HG03565 (cell line): ENCODE measurements around the gene MDGA2.
"Not testable (repeated sequence)": the region's sequence is repeated elsewhere in the genome, so short reads cannot be mapped to it uniquely, and the experiment has no call there.

Experiments
- ATAC-seq: cut with Tn5 transposase; IDR thresholded peaks from one replicate; pipeline ENCODE4 v1.9.1; 2021; ENCODE audit warnings: mild to moderate bottlenecking, moderate library complexity; ENCODE audit not compliant: unreplicated experiment

MDGA2 gene

DNA sequence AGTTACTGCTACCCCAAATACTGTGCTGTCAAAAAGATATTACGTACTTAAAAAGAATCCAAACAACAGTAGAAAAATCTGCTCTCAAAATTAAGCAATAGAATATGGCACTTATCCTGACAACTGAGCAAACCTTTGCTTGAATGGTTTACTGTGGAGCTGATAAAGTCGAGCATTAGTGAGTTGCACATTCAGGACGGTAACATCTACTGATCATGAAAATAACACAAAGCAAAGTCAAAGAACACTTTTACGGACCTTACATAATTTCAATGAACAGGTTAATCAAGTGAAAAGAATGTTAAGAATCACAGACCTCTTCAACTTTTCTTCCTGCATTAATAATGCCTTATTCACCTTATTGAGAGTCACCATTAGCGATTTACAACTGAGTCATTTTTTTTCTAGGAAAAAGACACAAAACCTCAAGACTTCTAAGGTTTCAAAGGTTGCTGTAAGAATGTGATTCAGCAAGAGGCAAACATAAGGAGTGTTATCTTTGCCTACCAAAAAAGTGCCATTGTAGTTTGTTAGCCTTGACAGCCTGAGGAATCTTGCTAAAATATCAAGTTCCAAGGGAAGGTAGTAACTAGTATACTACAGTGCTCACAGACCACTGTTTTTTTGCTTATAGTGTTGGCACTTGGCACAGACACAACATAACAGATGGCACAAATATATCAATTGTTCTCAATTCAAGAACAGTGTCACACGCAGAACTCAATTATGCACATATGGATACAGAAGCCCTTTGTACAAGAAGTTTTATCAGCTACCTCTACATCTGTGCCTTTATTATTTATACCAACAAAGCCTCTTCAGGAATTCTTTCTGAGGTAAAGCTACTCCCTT is 689.6 kb downstream of the MDGA2 start:
- ATAC-seq, result no peak

DNA sequence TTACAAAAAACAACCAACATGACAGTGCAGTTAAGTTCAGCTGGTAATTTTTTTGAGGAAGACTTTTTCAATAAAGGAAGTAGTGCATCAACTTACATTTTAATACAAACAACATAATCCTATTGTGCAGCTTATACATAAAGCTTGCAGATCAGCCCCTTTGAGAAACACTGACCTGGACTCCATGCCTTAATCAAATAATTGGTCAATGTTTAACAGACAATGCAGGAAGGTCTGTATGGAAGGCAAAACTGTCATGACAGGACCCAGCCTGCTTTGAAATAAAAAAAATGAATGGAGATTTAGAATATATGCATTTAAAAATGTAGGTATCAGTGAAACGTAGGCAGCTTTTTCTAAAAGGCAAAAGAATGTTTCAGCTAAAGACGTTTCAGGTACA is 702.1 kb downstream of the MDGA2 start:
- ATAC-seq, result no peak

DNA sequence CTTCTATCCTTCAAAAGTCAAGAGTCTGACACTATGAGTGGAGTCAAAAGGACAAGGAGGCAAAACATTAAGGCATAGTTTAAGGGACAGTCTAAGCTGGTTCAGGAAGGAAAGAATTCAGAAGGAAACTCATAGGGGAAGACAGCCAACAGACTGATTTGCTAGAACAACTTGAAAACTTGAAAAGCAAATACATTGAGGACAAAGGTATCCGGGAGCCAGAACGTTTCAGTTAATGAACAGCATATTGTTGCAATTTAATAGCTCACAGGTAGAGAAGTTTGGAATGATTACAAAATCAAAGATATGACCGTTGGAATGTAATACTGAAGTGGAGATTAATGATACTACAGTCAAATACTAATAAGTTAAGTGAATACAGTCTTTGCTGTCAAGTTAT is 711.0 kb downstream of the MDGA2 start:
- no peak for ATAC-seq

DNA sequence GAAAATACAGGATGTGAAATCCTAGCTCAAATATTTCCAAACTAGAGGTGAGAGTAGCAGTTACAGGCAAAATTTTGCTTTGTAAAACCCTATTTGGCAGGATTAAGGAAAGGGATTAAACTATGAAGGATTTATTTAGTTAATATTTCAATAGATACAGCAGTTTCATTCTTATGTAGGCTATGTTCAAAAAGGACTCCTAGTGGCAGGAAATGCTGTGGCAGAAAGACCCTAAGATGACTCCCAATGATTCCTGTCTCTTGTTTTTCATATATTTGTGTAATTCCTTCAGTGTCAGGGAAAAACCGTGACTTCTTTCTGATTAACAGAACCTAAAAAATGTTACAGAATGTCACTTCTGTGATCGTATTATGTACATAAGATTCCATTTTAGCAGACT is 724.3 kb downstream of the MDGA2 start:
- no peak for ATAC-seq

DNA sequence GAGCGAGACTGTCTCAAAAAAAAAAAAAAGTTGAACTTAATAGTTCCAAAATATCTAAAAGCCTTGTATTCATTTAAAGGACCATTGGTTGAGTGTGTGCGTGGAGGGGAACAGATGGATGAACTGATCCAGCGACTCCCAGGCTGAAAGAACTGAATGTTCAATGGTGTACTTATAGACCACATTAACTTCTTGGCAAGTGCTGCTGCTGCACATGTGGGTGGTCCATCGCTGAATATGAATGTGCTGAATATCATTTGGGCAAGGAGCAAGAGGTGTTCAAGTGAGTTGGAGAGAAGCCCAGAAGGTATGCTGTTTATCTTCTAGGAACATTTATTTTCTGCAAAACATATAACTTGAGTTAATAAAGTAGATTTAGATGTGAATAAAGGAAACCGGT is 734.8 kb downstream of the MDGA2 start:
- ATAC-seq, result no peak

DNA sequence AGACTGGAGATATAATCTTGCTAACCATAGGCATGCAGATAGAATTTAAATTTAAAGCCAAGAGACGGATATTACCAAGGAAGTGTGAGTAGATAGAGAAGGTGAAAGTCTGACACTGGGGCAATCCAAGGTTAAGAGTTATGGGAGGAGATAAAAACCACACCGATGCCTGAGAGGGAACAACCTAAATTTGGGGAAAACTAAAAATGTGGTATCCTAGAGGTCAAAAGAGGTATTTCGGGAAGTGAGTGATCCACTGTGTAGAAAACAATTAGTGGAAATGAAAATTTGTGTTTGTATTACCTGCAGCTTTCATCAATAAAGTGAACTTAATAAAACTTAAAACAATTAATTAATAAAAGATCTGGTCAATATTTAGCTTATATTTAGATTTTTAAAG is 754.9 kb downstream of the MDGA2 start:
- ATAC-seq, result no peak

DNA sequence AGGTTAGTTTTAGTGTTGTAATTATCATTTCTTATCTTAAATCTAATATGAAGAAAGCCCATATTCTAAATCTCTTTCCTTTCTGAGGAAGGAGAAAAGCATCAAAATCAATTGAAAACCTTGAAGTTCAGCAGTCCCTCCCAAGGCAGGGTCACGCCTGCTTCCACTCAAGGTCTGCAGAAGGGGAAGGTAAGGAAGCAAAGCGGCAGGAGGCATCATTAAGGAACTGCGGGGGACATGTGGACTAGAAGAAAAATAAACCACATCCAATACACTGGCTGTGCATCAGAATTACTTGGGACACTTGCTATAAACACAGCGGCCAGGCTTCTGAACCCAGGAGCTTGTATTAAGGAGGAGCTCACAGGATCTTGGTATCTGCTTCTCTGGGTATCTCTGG is 759.9 kb downstream of the MDGA2 start:
- not testable (repeated sequence) for ATAC-seq

DNA sequence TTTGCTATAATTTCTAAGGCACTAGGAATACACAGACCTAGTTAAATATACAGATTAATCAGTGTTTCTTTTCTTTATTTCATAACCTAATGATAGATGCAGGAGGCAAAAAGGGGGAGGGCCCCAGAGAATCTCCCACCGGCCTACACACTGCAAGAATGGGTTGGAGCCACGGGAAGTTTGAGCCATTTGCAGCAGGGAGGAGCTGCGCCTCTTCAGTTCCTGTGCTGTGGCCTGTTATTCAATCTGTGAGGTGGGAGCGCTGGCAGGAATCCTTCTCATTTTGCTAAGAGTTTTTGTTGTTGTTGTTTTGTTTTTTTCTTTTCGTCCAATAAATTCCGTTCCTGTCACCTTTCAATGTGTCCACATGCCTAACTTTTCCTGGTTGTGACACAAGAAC is 772.6 kb downstream of the MDGA2 start:
- no peak for ATAC-seq

DNA sequence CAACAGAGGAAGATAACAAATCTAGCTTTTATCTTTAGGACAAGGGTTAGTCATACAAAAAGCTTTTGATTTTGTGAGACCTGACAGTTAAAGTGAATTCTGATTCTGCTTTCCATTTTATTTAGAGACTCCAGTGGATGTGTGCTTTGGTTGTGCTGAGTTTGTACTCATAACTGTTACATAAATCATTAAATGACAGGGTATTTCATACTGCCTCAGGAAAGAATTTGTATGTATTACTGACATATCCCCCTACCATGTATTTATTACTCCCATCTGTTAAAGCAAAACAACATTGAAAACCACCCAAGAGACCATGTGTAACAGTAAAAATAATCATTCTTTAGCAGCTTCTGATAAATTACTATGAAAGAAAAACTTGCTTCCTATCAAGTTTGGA is 780.9 kb downstream of the MDGA2 start:
- no peak for ATAC-seq

DNA sequence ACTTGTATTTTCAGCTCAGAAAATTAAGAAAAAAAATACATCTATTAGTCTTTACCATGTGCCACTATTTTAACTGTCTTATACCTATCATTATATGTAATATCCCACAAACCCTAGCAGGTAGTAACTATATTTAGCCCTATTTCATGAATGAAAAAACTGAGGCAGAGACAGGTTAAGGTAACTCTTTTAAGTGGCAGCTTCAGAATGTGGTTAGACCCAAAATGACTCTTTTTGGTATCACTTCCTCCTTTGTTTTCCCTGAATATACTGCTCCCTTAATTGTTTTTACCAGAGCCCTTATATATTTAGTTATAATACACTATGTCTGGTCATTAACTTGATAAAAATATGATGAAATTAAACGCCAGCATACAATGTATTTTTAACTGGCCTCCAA is 788.3 kb downstream of the MDGA2 start:
- peak; percentile 92 for ATAC-seq

DNA sequence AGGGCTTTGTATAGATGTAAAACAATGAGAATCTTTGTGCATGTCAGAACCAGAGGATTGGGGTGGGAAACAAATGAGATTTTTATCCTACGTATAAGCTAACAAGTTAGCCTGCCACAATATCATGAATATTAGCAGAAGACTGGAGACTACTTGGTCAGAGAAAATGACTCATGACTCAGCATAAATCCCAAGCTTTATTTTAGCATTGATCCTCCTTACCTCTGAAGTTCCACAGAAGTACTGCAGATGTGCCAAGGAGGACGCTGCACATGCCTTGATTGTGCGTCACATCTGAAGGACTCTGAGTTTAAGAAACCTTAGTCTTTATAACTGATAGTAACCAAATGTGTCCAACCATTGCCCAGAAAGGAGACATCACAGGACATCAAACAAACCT is 789.8 kb downstream of the MDGA2 start:
- ATAC-seq, result no peak

DNA sequence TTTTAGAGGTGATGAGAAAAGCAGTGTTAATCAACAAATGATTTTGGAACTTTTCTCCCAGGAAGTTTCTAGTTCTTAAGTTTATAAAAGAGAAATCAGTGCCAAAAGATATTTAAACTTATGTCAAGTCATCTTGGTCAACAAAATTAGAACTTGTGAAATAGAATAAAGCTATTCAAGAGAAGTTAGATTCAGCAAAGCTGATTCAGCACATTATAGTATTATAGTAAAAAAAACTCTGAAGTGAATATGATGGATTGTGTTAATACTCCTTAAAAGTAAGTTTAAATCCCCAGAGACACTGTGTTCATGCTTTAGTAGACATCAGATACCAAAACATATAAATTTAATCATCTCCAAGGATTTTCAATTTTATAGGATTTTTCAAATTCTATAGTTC is 813.7 kb downstream of the MDGA2 start:
- ATAC-seq, result no peak

DNA sequence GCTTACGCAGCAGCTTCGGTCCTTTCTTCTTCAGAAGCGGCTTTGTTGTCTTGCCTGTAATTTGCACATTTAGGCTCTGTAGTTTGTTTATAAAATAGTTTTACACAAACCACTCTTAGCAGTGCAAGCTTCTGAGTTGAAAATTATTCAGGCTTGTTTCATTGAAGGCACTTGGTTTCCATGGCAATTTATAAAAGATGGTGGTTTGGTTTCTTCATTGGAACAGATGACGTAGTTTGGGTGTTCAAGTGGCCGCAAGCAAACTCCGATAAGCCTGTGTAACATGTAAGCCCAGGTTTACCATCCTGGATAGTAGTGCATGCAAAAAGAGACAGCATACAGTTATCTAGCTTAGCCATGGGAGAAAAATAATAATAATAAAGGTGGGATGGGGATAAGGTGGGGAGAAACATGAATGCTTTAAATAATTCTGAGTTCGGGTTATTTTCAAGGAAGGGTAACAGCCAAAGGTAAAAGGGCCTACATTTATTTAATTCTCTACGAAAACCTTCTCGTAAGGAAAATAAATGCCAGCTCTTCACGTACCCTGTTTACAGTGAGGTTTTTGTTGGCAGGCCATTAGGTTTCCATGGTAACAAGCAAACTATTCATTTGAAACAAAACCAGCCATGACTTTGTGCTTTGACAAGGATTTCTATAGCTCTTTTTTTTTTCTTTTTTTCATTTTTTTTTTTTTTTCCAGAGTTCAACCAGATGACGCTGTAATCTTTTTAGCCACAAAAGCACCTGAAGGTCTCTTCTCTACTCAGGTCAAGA is 834.3 kb downstream of the MDGA2 start:
- no peak for ATAC-seq

DNA sequence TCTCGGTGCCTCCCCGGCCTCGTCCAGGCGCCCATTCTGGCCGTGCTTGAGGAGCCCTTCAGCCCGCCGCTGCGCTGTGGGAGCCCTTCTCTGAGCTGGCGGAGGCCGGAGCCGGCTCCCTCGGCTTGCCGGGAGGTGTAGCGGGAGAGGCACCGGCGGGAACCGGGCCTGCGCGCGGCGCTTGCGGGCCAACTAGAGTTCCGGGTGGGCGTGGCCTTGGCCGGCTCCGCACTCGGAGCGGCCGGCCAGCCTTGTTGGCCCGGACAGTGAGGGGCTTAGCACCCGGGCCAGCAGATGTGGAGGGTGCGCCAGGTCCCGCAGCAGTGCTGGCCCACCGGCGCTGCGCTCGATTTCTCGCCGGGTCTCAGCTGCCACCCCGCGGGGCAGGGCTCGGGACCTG is 855.1 kb downstream of the MDGA2 start:
- no peak for ATAC-seq

DNA sequence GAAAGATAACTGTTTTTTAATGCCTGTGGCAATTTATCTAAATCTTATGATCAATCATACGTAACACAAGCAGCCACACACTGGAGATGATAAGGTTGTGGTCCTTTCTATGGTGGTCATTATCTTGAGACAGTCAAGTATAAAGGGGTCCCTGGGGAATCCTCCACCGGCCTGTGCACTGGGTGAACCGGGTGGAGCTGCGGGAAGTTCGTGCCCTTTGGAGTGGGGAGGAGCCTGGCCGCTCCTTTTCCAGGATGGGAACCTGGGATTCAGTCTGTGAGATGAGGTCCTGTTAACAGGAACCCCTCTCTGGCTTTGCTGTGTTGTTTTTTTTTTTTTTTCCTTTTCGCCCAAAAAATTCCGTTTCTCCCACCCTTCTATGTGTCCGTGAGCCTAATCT is 856.3 kb downstream of the MDGA2 start:
- no peak for ATAC-seq

DNA sequence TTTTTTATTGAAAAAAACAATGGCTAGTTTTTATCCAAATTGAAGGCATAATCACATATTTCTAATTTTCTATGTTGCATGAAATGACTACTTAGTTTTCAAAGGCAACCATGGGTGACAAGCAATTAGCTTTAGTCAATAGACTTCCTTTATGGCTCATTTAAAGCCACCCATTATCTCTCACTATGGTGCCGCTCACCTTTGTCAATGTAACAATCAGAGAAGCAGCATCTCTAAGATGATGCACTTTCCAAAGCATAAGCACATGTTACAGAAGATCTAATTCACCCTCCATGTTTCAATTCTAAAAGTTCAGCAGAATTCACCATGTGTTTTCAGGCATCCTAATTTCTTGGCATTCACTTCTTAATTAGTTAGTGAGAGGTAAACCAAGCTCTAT is 857.3 kb downstream of the MDGA2 start:
- ATAC-seq, result no peak

DNA sequence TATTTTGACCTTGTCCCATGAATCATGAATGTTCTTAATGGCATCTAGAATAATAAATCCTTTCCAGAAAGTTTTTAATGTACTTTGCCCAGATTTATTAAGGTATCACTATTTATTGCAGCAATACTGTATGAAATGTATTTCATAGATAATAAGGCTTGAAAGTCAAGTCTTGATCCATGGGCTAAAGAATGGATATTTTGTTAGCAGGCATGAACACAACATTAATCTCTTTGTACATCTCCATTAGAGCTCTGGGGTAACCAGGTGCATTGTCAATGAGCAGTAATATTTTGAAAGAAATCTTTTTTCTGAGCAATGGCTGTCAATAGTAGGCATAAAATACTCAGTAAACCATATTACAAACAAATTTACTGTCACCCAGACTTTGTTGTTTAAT is 882.3 kb downstream of the MDGA2 start:
- no peak for ATAC-seq
